Measurements from ENCODE around the gene CD52.

Gene CD52

DNA sequence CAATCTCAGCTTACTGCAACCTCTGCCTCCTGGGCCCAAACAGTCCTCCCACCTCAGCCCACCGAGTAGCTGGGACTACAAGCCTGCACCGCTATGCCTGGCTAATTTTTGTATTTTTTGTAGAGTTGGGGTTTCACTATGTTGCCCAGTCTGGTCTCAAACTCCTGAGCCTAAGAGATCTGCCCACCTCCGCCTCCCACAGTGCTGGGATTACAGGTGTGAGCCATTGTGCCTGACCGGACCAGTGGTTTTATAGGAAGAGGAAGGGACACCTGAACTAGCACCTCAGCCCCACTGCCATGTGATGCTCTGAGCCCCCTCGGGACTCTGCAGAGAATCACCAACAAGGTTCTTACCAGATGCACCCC is 32.1 kb downstream of the CD52 start:
- TF ChIP-seq, protein P1, sequence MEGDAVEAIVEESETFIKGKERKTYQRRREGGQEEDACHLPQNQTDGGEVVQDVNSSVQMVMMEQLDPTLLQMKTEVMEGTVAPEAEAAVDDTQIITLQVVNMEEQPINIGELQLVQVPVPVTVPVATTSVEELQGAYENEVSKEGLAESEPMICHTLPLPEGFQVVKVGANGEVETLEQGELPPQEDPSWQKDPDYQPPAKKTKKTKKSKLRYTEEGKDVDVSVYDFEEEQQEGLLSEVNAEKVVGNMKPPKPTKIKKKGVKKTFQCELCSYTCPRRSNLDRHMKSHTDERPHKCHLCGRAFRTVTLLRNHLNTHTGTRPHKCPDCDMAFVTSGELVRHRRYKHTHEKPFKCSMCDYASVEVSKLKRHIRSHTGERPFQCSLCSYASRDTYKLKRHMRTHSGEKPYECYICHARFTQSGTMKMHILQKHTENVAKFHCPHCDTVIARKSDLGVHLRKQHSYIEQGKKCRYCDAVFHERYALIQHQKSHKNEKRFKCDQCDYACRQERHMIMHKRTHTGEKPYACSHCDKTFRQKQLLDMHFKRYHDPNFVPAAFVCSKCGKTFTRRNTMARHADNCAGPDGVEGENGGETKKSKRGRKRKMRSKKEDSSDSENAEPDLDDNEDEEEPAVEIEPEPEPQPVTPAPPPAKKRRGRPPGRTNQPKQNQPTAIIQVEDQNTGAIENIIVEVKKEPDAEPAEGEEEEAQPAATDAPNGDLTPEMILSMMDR (IDR thresholded peaks at IDR 0.05; ENCODE audit: borderline replicate concordance, insufficient read depth, low read depth, low read length): no peak
- H3K4me3 ChIP-seq (ENCODE audit: low read depth, low read length): no peak overlapping the region

DNA sequence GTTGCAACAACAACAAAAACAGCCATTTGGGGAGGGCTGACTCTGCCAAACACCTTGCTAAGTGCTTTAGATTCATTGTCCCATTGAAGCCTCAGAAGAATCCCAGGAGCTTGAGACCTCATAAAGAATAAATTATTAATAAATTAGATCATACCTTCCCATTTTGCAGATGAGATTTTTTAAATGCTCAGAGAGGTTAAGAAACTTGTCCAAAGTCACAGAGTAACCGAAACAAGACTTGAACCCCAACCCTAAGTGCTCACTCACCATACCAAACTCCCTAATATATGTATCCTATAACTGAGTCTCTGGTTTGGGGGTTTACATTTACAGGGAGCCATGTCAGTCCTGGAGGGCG is 32.6 kb downstream of the CD52 start:
- TF ChIP-seq, protein P1 (IDR thresholded peaks at IDR 0.05; ENCODE audit: borderline replicate concordance, insufficient read depth, low read depth, low read length): no peak
- no peak overlapping the region for H3K4me3 ChIP-seq (ENCODE audit: low read depth, low read length)

DNA sequence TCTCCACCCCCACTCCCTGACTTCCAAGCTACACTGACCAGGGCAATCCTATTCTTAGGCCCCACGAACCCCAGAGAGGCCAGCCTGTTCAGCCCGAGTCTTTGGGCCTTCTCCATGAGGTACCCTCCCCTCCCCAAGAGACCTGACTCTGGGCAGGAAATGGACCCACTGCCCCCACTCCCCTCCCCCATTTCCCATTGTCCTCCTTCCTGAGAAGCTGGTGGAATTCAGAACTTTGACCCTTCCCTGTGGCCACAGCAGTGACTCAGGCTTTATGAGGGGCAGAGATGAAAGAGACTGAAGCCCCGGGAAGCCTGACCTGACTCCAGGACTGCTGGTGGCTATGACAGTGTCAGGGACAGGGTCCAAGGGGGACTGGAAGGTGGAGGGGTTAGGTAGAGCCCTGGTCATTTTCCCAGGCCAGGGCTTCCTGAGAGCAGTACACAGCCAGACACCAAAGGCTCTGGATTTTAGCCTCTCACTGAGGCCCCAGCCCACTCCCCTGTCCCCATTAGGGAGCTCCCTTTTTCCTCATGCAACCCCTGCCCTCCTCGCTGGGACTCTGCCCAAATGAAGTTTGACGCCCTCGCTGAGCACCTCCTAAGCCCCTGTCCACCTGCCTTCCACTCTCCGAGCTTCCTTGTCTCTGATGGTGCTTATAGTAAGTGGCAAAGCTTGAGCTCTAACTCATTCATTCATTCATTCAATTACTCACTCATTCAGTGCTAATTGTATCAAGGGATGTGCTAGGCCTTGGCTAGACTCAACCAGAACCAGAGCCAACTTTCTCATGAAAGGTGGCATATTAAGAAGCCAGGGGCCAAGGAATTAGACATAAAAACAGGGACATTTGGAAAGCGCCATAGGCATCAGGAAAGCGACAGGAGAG is 33.2 kb downstream of the CD52 start:
- no peak overlapping the region for H3K4me3 ChIP-seq (ENCODE audit: low read depth, low read length)
- TF ChIP-seq, protein P1 (IDR thresholded peaks at IDR 0.05; ENCODE audit: borderline replicate concordance, insufficient read depth, low read depth, low read length): no peak

DNA sequence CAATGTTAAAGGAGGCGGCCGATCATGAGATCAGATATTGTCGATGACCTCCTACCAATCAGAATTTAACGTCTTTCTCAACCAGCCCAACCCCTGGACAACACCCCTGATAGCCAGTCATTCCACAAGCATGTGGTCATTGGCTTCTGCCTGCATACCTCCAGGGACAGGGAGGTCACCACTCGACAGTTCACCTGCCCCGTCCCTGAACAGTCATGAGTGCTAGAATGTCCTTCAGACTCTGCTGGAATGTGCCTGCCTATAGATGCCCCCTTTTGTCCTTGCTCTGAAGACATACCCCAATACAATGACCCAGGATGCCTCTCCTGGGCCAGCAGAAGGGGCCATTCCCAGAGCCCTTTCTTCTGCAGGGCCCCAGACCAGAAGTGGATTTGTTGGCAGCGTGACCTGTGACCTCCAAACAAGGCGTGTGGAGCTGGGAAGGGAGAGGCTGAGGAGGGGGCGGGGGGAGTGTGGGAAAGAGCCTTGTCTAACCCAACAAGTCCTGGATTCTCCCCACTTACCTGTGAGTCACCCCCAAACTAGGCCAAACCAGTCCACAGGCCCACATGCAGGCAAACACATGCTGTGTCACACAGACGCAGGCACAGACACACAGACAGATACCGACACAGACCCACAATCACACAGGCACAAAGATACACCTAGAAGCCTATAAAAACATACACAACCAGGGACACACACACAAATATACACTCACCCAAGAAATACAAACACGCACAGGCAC is 34.0 kb downstream of the CD52 start:
- no peak overlapping the region for H3K4me3 ChIP-seq (ENCODE audit: low read depth, low read length)
- TF ChIP-seq, protein P1 (IDR thresholded peaks at IDR 0.05; ENCODE audit: borderline replicate concordance, insufficient read depth, low read depth, low read length): no peak

DNA sequence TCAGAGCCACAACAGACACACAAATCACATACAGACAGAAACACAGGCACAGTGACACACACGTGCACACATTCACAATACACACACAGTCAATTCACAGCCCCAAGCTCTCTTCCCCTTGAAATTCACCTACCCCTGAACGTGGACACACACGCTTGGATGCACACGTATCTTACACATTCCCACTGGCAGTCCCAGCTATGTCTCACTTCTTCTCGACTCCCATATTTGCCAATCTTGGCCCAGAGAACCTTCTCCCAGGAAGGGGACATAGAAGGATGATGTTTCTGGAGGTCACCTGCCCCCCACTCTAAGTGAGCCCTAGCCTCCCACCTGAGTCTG is 34.6 kb downstream of the CD52 start:
- no peak overlapping the region for H3K4me3 ChIP-seq (ENCODE audit: low read depth, low read length)
- TF ChIP-seq, protein P1 (IDR thresholded peaks at IDR 0.05; ENCODE audit: borderline replicate concordance, insufficient read depth, low read depth, low read length): no peak

DNA sequence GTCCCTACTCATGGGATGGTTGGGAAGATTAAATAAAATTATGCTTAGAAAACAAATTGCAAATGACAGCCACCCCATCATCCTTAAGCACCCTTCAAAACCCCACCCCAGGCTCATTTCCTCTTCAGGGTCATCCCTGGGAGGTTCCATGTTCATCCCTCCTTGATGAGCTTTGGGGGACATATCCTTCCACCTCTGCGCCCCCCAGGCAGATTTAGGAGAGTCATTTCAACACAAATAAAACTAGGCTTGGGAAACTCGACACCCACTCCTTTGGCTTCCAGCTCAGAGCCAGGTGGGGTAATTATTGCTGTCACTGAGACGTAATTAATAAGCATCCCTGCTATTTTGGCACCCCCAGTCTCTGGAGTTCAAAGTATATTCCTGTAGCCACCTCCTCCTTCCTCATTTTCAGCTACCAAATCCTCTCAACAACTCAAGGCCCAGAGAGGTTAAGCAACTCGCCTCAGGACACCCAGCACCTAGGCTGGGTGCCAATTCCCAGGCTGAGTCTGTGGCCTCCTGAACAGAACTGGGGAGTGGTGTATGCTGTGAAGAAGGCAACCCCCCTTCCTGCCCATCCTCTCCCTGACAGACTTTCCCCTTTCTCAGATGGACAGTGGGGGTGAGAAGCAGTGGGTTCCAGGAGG is 35.6 kb downstream of the CD52 start:
- no peak overlapping the region for H3K4me3 ChIP-seq (ENCODE audit: low read depth, low read length)

More for the DNA sequence above, 35.6 kb downstream of the CD52 start:
- TF ChIP-seq, protein P1 (IDR thresholded peaks at IDR 0.05; ENCODE audit: borderline replicate concordance, insufficient read depth, low read depth, low read length): no peak
